ENCODE measurements around the gene KIF24.
"Not testable (repeated sequence)": the region's sequence is repeated elsewhere in the genome, so short reads cannot be mapped to it uniquely, and the experiment has no call there.

Gene KIF24

GRCh38 chr9:34362614-34363214 lies 33.6 kb upstream of the KIF24 start:
- no peaks in the 10 kb centered on the region for H3K27me3 ChIP-seq (replicated peaks; ENCODE audit: control insufficient read depth, insufficient read depth, low read length)
- no peak overlapping the region for H3K4me3 ChIP-seq (ENCODE audit: low read length)
- H3K36me3 ChIP-seq (ENCODE audit: control insufficient read depth, insufficient read depth, low read length, severe bottlenecking): no peaks in the 10 kb centered on the region
- no peak overlapping the region for H3K9ac ChIP-seq (ENCODE audit: low read length)
- H3K9me3 ChIP-seq (ENCODE audit: control insufficient read depth, low read length): peaks cover 6% of the 10 kb centered on the region
- DNase-seq (ENCODE audit: low read depth): no peak
- H3K4me1 ChIP-seq (ENCODE audit: control insufficient read depth, insufficient read depth, low read length): peaks cover 8% of the 10 kb centered on the region

GRCh38 chr9:34352957-34353356 lies 23.9 kb upstream of the KIF24 start:
- not testable (repeated sequence) for DNase-seq (ENCODE audit: low read depth); H3K4me3 ChIP-seq (ENCODE audit: low read length); H3K36me3 ChIP-seq (ENCODE audit: control insufficient read depth, insufficient read depth, low read length, severe bottlenecking); H3K9ac ChIP-seq (ENCODE audit: low read length); H3K4me1 ChIP-seq (ENCODE audit: control insufficient read depth, insufficient read depth, low read length); H3K27me3 ChIP-seq (replicated peaks; ENCODE audit: control insufficient read depth, insufficient read depth, low read length)
- H3K9me3 ChIP-seq (ENCODE audit: control insufficient read depth, low read length): peaks cover 16% of the 10 kb centered on the region

- not testable (repeated sequence) for H3K27me3 ChIP-seq (replicated peaks; ENCODE audit: control insufficient read depth, insufficient read depth, low read length); DNase-seq (ENCODE audit: low read depth); H3K9ac ChIP-seq (ENCODE audit: low read length); H3K9me3 ChIP-seq (ENCODE audit: control insufficient read depth, low read length); H3K4me1 ChIP-seq (ENCODE audit: control insufficient read depth, insufficient read depth, low read length); H3K36me3 ChIP-seq (ENCODE audit: control insufficient read depth, insufficient read depth, low read length, severe bottlenecking); H3K4me3 ChIP-seq (ENCODE audit: low read length)
Observed at GRCh38 chr9:34352122-34352652, 23.1 kb upstream of the KIF24 start.

- Histone ChIP-seq H3K4me3 (ENCODE audit: low read length) (no peak overlapping the region), H3K9me3 (ENCODE audit: control insufficient read depth, low read length) (no peaks in the 10 kb centered on the region), H3K4me1 (ENCODE audit: control insufficient read depth, insufficient read depth, low read length) (peaks cover 21% of the 10 kb centered on the region), H3K9ac (ENCODE audit: low read length) (no peak overlapping the region), H3K36me3 (ENCODE audit: control insufficient read depth, insufficient read depth, low read length, severe bottlenecking) (no peaks in the 10 kb centered on the region), H3K27me3 (replicated peaks; ENCODE audit: control insufficient read depth, insufficient read depth, low read length) (no peaks in the 10 kb centered on the region)
- no peak for DNase-seq (ENCODE audit: low read depth)
Observed at GRCh38 chr9:34349324-34349723, 20.3 kb upstream of the KIF24 start.

- Histone ChIP-seq H3K4me1 (ENCODE audit: control insufficient read depth, insufficient read depth, low read length) (peaks cover 37% of the 10 kb centered on the region), H3K4me3 (ENCODE audit: low read length) (no peak overlapping the region)
- no peak for DNase-seq (ENCODE audit: low read depth)
Observed at GRCh38 chr9:34347800-34348158, 18.7 kb upstream of the KIF24 start.

GRCh38 chr9:34346873-34347799 lies 18.1 kb upstream of the KIF24 start:
- Histone ChIP-seq H3K4me1 (ENCODE audit: control insufficient read depth, insufficient read depth, low read length) (peaks cover 43% of the 10 kb centered on the region), H3K9me3 (ENCODE audit: control insufficient read depth, low read length) (no peaks in the 10 kb centered on the region), H3K36me3 (ENCODE audit: control insufficient read depth, insufficient read depth, low read length, severe bottlenecking) (no peaks in the 10 kb centered on the region), H3K4me3 (ENCODE audit: low read length) (no peak overlapping the region), H3K9ac (ENCODE audit: low read length) (no peak overlapping the region), H3K27me3 (replicated peaks; ENCODE audit: control insufficient read depth, insufficient read depth, low read length) (no peaks in the 10 kb centered on the region)
- no peak for DNase-seq (ENCODE audit: low read depth)

More at GRCh38 chr9:34347800-34348158, 18.7 kb upstream of the KIF24 start:
- H3K27me3 ChIP-seq (replicated peaks; ENCODE audit: control insufficient read depth, insufficient read depth, low read length): no peaks in the 10 kb centered on the region
- H3K9ac ChIP-seq (ENCODE audit: low read length): no peak overlapping the region
- H3K36me3 ChIP-seq (ENCODE audit: control insufficient read depth, insufficient read depth, low read length, severe bottlenecking): no peaks in the 10 kb centered on the region
- H3K9me3 ChIP-seq (ENCODE audit: control insufficient read depth, low read length): no peaks in the 10 kb centered on the region

GRCh38 chr9:34343605-34344004 lies 14.5 kb upstream of the KIF24 start:
- no peaks in the 10 kb centered on the region for H3K9me3 ChIP-seq (ENCODE audit: control insufficient read depth, low read length)
- H3K4me3 ChIP-seq (ENCODE audit: low read length): peak overlapping the region; percentile 67
- peaks cover 16% of the 10 kb centered on the region for H3K36me3 ChIP-seq (ENCODE audit: control insufficient read depth, insufficient read depth, low read length, severe bottlenecking)
- no peaks in the 10 kb centered on the region for H3K27me3 ChIP-seq (replicated peaks; ENCODE audit: control insufficient read depth, insufficient read depth, low read length)
- peak overlapping the region; percentile 80 for H3K9ac ChIP-seq (ENCODE audit: low read length)
- H3K4me1 ChIP-seq (ENCODE audit: control insufficient read depth, insufficient read depth, low read length): peaks cover 52% of the 10 kb centered on the region
- DNase-seq (ENCODE audit: low read depth): no peak

- H3K4me3 ChIP-seq (ENCODE audit: low read length): peak overlapping the region; percentile 67
- H3K4me1 ChIP-seq (ENCODE audit: control insufficient read depth, insufficient read depth, low read length): peaks cover 56% of the 10 kb centered on the region
- H3K9me3 ChIP-seq (ENCODE audit: control insufficient read depth, low read length): no peaks in the 10 kb centered on the region
- no peaks in the 10 kb centered on the region for H3K27me3 ChIP-seq (replicated peaks; ENCODE audit: control insufficient read depth, insufficient read depth, low read length)
- H3K9ac ChIP-seq (ENCODE audit: low read length): peak overlapping the region; percentile 80
- DNase-seq (ENCODE audit: low read depth): no peak
- peaks cover 16% of the 10 kb centered on the region for H3K36me3 ChIP-seq (ENCODE audit: control insufficient read depth, insufficient read depth, low read length, severe bottlenecking)
Observed at GRCh38 chr9:34343090-34343489, 14.0 kb upstream of the KIF24 start.

GRCh38 chr9:34341659-34342295 lies 12.7 kb upstream of the KIF24 start:
- peaks cover 16% of the 10 kb centered on the region for H3K36me3 ChIP-seq (ENCODE audit: control insufficient read depth, insufficient read depth, low read length, severe bottlenecking)
- no peaks in the 10 kb centered on the region for H3K27me3 ChIP-seq (replicated peaks; ENCODE audit: control insufficient read depth, insufficient read depth, low read length)
- H3K9ac ChIP-seq (ENCODE audit: low read length): no peak overlapping the region
- H3K4me3 ChIP-seq (ENCODE audit: low read length): no peak overlapping the region
- no peaks in the 10 kb centered on the region for H3K9me3 ChIP-seq (ENCODE audit: control insufficient read depth, low read length)
- no peak for DNase-seq (ENCODE audit: low read depth)
- peaks cover 53% of the 10 kb centered on the region for H3K4me1 ChIP-seq (ENCODE audit: control insufficient read depth, insufficient read depth, low read length)

- H3K9ac ChIP-seq (ENCODE audit: low read length): no peak overlapping the region
- H3K27me3 ChIP-seq (replicated peaks; ENCODE audit: control insufficient read depth, insufficient read depth, low read length): no peaks in the 10 kb centered on the region
- H3K9me3 ChIP-seq (ENCODE audit: control insufficient read depth, low read length): no peaks in the 10 kb centered on the region
- H3K4me1 ChIP-seq (ENCODE audit: control insufficient read depth, insufficient read depth, low read length): peaks cover 30% of the 10 kb centered on the region
- peaks cover 16% of the 10 kb centered on the region for H3K36me3 ChIP-seq (ENCODE audit: control insufficient read depth, insufficient read depth, low read length, severe bottlenecking)
- DNase-seq (ENCODE audit: low read depth): no peak
- H3K4me3 ChIP-seq (ENCODE audit: low read length): no peak overlapping the region
Observed at GRCh38 chr9:34338665-34339385, 9.8 kb upstream of the KIF24 start.

- not testable (repeated sequence) for H3K9me3 ChIP-seq (ENCODE audit: control insufficient read depth, low read length); H3K27me3 ChIP-seq (replicated peaks; ENCODE audit: control insufficient read depth, insufficient read depth, low read length); H3K4me3 ChIP-seq (ENCODE audit: low read length); DNase-seq (ENCODE audit: low read depth); H3K9ac ChIP-seq (ENCODE audit: low read length)
- Histone ChIP-seq H3K4me1 (ENCODE audit: control insufficient read depth, insufficient read depth, low read length) (peaks cover 23% of the 10 kb centered on the region), H3K36me3 (ENCODE audit: control insufficient read depth, insufficient read depth, low read length, severe bottlenecking) (peaks cover 16% of the 10 kb centered on the region)
Observed at GRCh38 chr9:34338079-34338478, 9.0 kb upstream of the KIF24 start.

All from adipocyte (in vitro differentiated cells).